H9 (cell line): ENCODE measurements around the gene EFNA3. TPM values are rescaled to one million over a fixed set of nuclear protein-coding genes. Genes with fewer than 3 reads are reported as not detected.
A peak's percentile ranks its signal among the peaks of the same experiment; 100 is the strongest.

Source experiments
- DNase-seq: peaks from one replicate; pipeline ENCODE4 v3.0.0-alpha.2; 2017
- H2AFZ ChIP-seq: one replicate; pipeline ENCODE4 v1.6.1; 2013; ENCODE audit warnings: mild to moderate bottlenecking, low read length, control low read depth, moderate library complexity
- H2AK5ac ChIP-seq: 2 replicates; pipeline ENCODE4 v1.6.1; 2013; ENCODE audit warnings: low read length, control low read depth, mixed read lengths; ENCODE audit not compliant: insufficient read length
- H2BK120ac ChIP-seq: one replicate; pipeline ENCODE4 v1.6.1; 2013; ENCODE audit warnings: low read depth, mild to moderate bottlenecking, low read length, control low read depth, inconsistent platforms; ENCODE audit not compliant: poor library complexity, severe bottlenecking
- H2BK12ac ChIP-seq: 2 replicates; pipeline ENCODE4 v1.6.1; 2013; ENCODE audit warnings: low read length, control low read depth, mixed read lengths, low read depth; ENCODE audit not compliant: insufficient read length
- H2BK15ac ChIP-seq: 2 replicates; pipeline ENCODE4 v1.6.1; 2013; ENCODE audit warnings: low read depth, low read length, control low read depth
- H2BK20ac ChIP-seq: one replicate; pipeline ENCODE4 v1.6.1; 2013; ENCODE audit warnings: low read depth, mild to moderate bottlenecking, low read length, control low read depth, inconsistent platforms; ENCODE audit not compliant: poor library complexity, severe bottlenecking
- H2BK5ac ChIP-seq: 2 replicates; pipeline ENCODE4 v1.6.1; 2013; ENCODE audit warnings: low read length, control low read depth, mixed read lengths; ENCODE audit not compliant: insufficient read length
- H3K14ac ChIP-seq: 2 replicates; pipeline ENCODE4 v1.6.1; 2013; ENCODE audit warnings: low read length, control low read depth; ENCODE audit not compliant: insufficient read depth
- H3K18ac ChIP-seq: 2 replicates; pipeline ENCODE4 v1.6.1; 2013; ENCODE audit warnings: low read depth, mild to moderate bottlenecking, mixed read lengths, low read length, control low read depth; ENCODE audit not compliant: insufficient read length
- H3K23ac ChIP-seq: 2 replicates; pipeline ENCODE4 v1.6.1; 2013; ENCODE audit warnings: low read length, control low read depth, mixed read lengths, low read depth; ENCODE audit not compliant: insufficient read length
- H3K23me2 ChIP-seq: 2 replicates; pipeline ENCODE4 v1.6.1; 2013; ENCODE audit warnings: low read depth, mild to moderate bottlenecking, mixed read lengths, low read length, control low read depth; ENCODE audit not compliant: insufficient read length, poor library complexity, severe bottlenecking
- H3K27ac ChIP-seq: 2 replicates; pipeline ENCODE4 v1.5.1; 2013; ENCODE audit warnings: low read length, control low read depth, mixed read lengths, low read depth; ENCODE audit not compliant: insufficient read length
- H3K27me3 ChIP-seq: 2 replicates; pipeline ENCODE4 v1.6.1; 2013; ENCODE audit warnings: low read length, control low read depth, inconsistent platforms; ENCODE audit not compliant: insufficient read depth
- H3K4ac ChIP-seq: 2 replicates; pipeline ENCODE4 v1.6.1; 2013; ENCODE audit warnings: low read depth, mild to moderate bottlenecking, control low read depth, inconsistent platforms, low read length, moderate library complexity
- H3K4me1 ChIP-seq: 2 replicates; pipeline ENCODE4 v1.6.1; 2013; ENCODE audit warnings: low read length, control low read depth, inconsistent platforms; ENCODE audit not compliant: insufficient read depth
- H3K4me2 ChIP-seq: 2 replicates; pipeline ENCODE4 v1.6.1; 2013; ENCODE audit warnings: low read length, control low read depth, mixed read lengths; ENCODE audit not compliant: insufficient read length, insufficient read depth
- H3K56ac ChIP-seq: 2 replicates; pipeline ENCODE4 v1.6.1; 2013; ENCODE audit warnings: low read depth, mild to moderate bottlenecking, mixed read lengths, low read length, control low read depth; ENCODE audit not compliant: insufficient read length
- H3K79me1 ChIP-seq: 2 replicates; pipeline ENCODE4 v1.6.1; 2013; ENCODE audit warnings: low read depth, mild to moderate bottlenecking, moderate library complexity, low read length, control low read depth, inconsistent platforms; ENCODE audit not compliant: insufficient read depth, poor library complexity, severe bottlenecking
- H3K79me2 ChIP-seq: 2 replicates; pipeline ENCODE4 v1.6.1; 2013; ENCODE audit warnings: low read length, control low read depth, inconsistent platforms; ENCODE audit not compliant: insufficient read depth
- H3K9ac ChIP-seq: 2 replicates; pipeline ENCODE4 v1.6.1; 2013; ENCODE audit warnings: low read length, control low read depth, mixed read lengths; ENCODE audit not compliant: insufficient read length; ENCODE audit errors: extremely low read depth
- H3K9me3 ChIP-seq: one replicate; pipeline ENCODE4 v1.6.1; 2013; ENCODE audit warnings: low read depth, low read length, inconsistent platforms; ENCODE audit not compliant: control insufficient read depth
- H3T11ph ChIP-seq: one replicate; pipeline ENCODE4 v1.6.1; 2013; ENCODE audit warnings: mild to moderate bottlenecking, low read length, control low read depth, inconsistent platforms
- H4K20me1 ChIP-seq: one replicate; pipeline ENCODE4 v1.6.1; 2013; ENCODE audit not compliant: control insufficient read depth, insufficient read length, insufficient read depth
- H4K5ac ChIP-seq: 2 replicates; pipeline ENCODE4 v1.6.1; 2013; ENCODE audit warnings: low read depth, mild to moderate bottlenecking, mixed read lengths, low read length, control low read depth; ENCODE audit not compliant: insufficient read length
- H4K8ac ChIP-seq: replicated peaks from 2 replicates; pipeline ENCODE4 v1.6.1; 2013; ENCODE audit warnings: low read length, control low read depth, mixed read lengths, low read depth; ENCODE audit not compliant: insufficient read length
- H4K91ac ChIP-seq: 2 replicates; pipeline ENCODE4 v1.6.1; 2013; ENCODE audit warnings: low read depth, mild to moderate bottlenecking, moderate library complexity, mixed read lengths, low read length, control low read depth; ENCODE audit not compliant: insufficient read length
- H3K27ac Mint-ChIP-seq, 3 experiments: 2 replicates in 2 of 3; 3 replicates in 1 of 3; pipeline ENCODE4 v1.8.0; 2020 to 2021; ENCODE audit warnings: mixed read lengths in 3 of 3, mild to moderate bottlenecking in 1 of 3, moderate library complexity in 1 of 3
- H3K27me3 Mint-ChIP-seq: 2 replicates; pipeline ENCODE4 v1.8.0; 2021; ENCODE audit warnings: low read depth, mild to moderate bottlenecking, moderate library complexity, mixed read lengths
- H3K36me3 Mint-ChIP-seq, 3 experiments: 2 replicates in 2 of 3; 3 replicates in 1 of 3; pipeline ENCODE4 v1.8.0; 2020 to 2021; ENCODE audit warnings: low read depth in 3 of 3, mixed read lengths in 3 of 3; ENCODE audit not compliant: insufficient read depth in 1 of 3
- H3K4me1 Mint-ChIP-seq, 2 experiments: 2 replicates each; pipeline ENCODE4 v1.8.0; 2020; ENCODE audit warnings: mixed read lengths in 2 of 2
- H3K4me3 Mint-ChIP-seq, 2 experiments: 2 replicates in 1 of 2; 3 replicates in 1 of 2; pipeline ENCODE4 v1.8.0; 2020 to 2021; ENCODE audit warnings: mild to moderate bottlenecking in 2 of 2, mixed read lengths in 2 of 2, moderate library complexity in 1 of 2
- H3K9me3 Mint-ChIP-seq, 2 experiments: 2 replicates in 1 of 2; 3 replicates in 1 of 2; pipeline ENCODE4 v1.8.0; 2020; ENCODE audit warnings: mild to moderate bottlenecking in 2 of 2, mixed read lengths in 2 of 2, moderate library complexity in 1 of 2
- CTCF ChIP-seq: fragments of 200-600 bp; sonication (generic); conservative IDR thresholded peaks from 3 replicates; pipeline ENCODE4 v1.8.0; 2021; ENCODE audit warnings: antibody characterized with exemption, mild to moderate bottlenecking
- WGBS: extraction: QIAGEN DNeasy Blood & Tissue Kit; methylation state at CpG from one replicate; pipeline ENCODE4 v1.1.7; 2013; ENCODE audit warnings: missing lambda C conversion rate, low lambda C conversion rate, mixed read lengths; ENCODE audit not compliant: insufficient read length; ENCODE audit errors: extremely low coverage; 5-methylcytosine and 5-hydroxymethylcytosine counted together
- total RNA-seq: library from RNA; stranded (reverse); gene quantifications from 2 replicates; pipeline ENCODE4 v1.2.1, GENCODE V29; 2021

Gene EFNA3
- total RNA-seq, 1 experiment from 2014 or later = 3.9 TPM

GRCh38 chr1:155057788-155058211 lies 20.8 kb upstream of the EFNA3 start:
- TF ChIP-seq CTCF = peak; percentile 37
- Mint-ChIP-seq H3K27me3 (peaks cover 4% of the 10 kb centered on the region), H3K36me3 (peaks cover 10 to 18% (median 18%) of the 10 kb centered on the region in 3 experiments; a peak in 6 of 7 replicates), H3K4me3 (no peak overlapping the region), H3K27ac (no peak overlapping the region), H3K9me3 (no peaks in the 10 kb centered on the region), H3K4me1 (peaks cover 2 to 11% of the 10 kb centered on the region in 2 experiments)
- Histone ChIP-seq H2BK15ac (no peak overlapping the region), H4K20me1 (no peaks in the 10 kb centered on the region), H3K4ac (no peak overlapping the region), H3K18ac (no peak overlapping the region), H3K79me2 (no peaks in the 10 kb centered on the region), H4K8ac (no peak overlapping the region), H2BK20ac (no peak overlapping the region), H2BK120ac (no peak overlapping the region), H2BK5ac (no peak overlapping the region), H3K27me3 (0 out of 2 replicates have a peak, but pooled peaks cover under 1% of the 10 kb centered on the region), H3K9me3 (no peaks in the 10 kb centered on the region), H2AFZ (no peak overlapping the region), H4K91ac (no peak overlapping the region), H3K27ac (no peak overlapping the region), H3K23me2 (peaks cover 11% of the 10 kb centered on the region), H3K14ac (no peak overlapping the region), H3K4me1 (no peaks in the 10 kb centered on the region), H4K5ac (no peak overlapping the region), H3K23ac (no peak overlapping the region), H3T11ph (no peak overlapping the region), H3K9ac (no peak overlapping the region), H2AK5ac (no peak overlapping the region), H3K4me2 (no peak overlapping the region), H2BK12ac (no peak overlapping the region), H3K56ac (no peak overlapping the region), H3K79me1 (no peaks in the 10 kb centered on the region)
- no peak for DNase-seq
- no CpG with 5 or more reads among the region's 13 CpGs for WGBS
